T-cell (primary cell): Measurements from ENCODE around the gene INPP4B. TPM values are rescaled to one million over a fixed set of nuclear protein-coding genes. Genes with fewer than 3 reads are reported as not detected.
A peak's percentile ranks its signal among the peaks of the same experiment; 100 is the strongest.

Experiments
- ATAC-seq, 4 experiments: fragments of 200-7000 bp in 3 of 4; fragments of 150-1000 bp in 1 of 4; cut with Tn5 transposase; replicated peaks in 1 of 4; 1 replicate in 3 of 4; 2 replicates in 1 of 4; pipeline ENCODE4 v1.10.0; 2021; ENCODE audit warnings: moderate library complexity in 3 of 4, mild to moderate bottlenecking in 2 of 4, moderate number of reproducible peaks in 1 of 4
- CTCF ChIA-PET, 2 donors: fragments of 300-600 bp; sonication (Branson Sonifier 250); formaldehyde crosslinking; loops; one replicate each; lab custom pipeline; 2022; ENCODE audit warnings: antibody characterized with exemption in 2 of 2; lab: Charles Lee
- POLR2A ChIA-PET, 2 donors: fragments of 300-600 bp; sonication (Branson Sonifier 250); formaldehyde crosslinking; loops; one replicate each; lab custom pipeline; 2022; ENCODE audit warnings: antibody characterized with exemption in 2 of 2; lab: Charles Lee
- DNase-seq, 35 experiments: peaks; one replicate each; pipeline versions ENCODE4 v3.0.0 to v3.0.0-alpha.2; 2013 to 2023
- H3K27ac ChIP-seq: one replicate; pipeline ENCODE4 v1.5.1; 2013; ENCODE audit warnings: low read length
- H3K27me3 ChIP-seq, 2 experiments: replicated peaks in 1 of 2; 1 replicate in 1 of 2; 2 replicates in 1 of 2; pipeline versions ENCODE4 v1.6.1 to v1.7.0; 2013; ENCODE audit warnings: low read length in 1 of 2, mixed read lengths in 1 of 2; ENCODE audit not compliant: control insufficient read depth in 2 of 2, insufficient read depth in 2 of 2; ENCODE audit errors: extremely low read depth in 1 of 2
- H3K36me3 ChIP-seq, 2 donors: 1 replicate in 1 of 2; 2 replicates in 1 of 2; pipeline versions ENCODE4 v1.6.1 to v1.7.0; 2013; ENCODE audit warnings: low read length in 1 of 2; ENCODE audit not compliant: control insufficient read depth in 2 of 2, insufficient read depth in 1 of 2; ENCODE audit errors: extremely low read depth in 1 of 2
- H3K4me1 ChIP-seq, 2 experiments: 1 replicate in 1 of 2; 2 replicates in 1 of 2; pipeline versions ENCODE4 v1.6.1 to v1.7.0; 2013; ENCODE audit warnings: low read length in 2 of 2, mixed read lengths in 1 of 2; ENCODE audit not compliant: insufficient read depth in 2 of 2, control insufficient read depth in 1 of 2; ENCODE audit errors: extremely low read depth in 1 of 2
- H3K4me3 ChIP-seq, 2 donors: 1 replicate in 1 of 2; 2 replicates in 1 of 2; pipeline versions ENCODE4 v1.5.1 to v1.7.0; 2013; ENCODE audit warnings: mild to moderate bottlenecking in 2 of 2, low read length in 1 of 2, moderate library complexity in 1 of 2; ENCODE audit not compliant: control insufficient read depth in 1 of 2; ENCODE audit errors: extremely low read depth in 1 of 2
- H3K9me3 ChIP-seq: 2 replicates; pipeline ENCODE4 v1.7.0; 2013
- H3K27ac Mint-ChIP-seq, 2 donors: one replicate each; pipeline ENCODE4 v1.8.0; 2020 to 2021; ENCODE audit warnings: mild to moderate bottlenecking in 2 of 2, mixed read lengths in 2 of 2
- H3K27me3 Mint-ChIP-seq, 2 donors: one replicate each; pipeline ENCODE4 v1.8.0; 2021 to 2022; ENCODE audit warnings: mixed read lengths in 2 of 2
- H3K36me3 Mint-ChIP-seq: one replicate; pipeline ENCODE4 v1.8.0; 2021; ENCODE audit warnings: mixed read lengths
- H3K4me1 Mint-ChIP-seq, 3 donors: one replicate each; pipeline ENCODE4 v1.8.0; 2020 to 2022; ENCODE audit warnings: mixed read lengths in 3 of 3, mild to moderate bottlenecking in 1 of 3
- H3K4me3 Mint-ChIP-seq, 3 donors: one replicate each; pipeline ENCODE4 v1.8.0; 2020 to 2022; ENCODE audit warnings: mild to moderate bottlenecking in 3 of 3, mixed read lengths in 3 of 3, moderate library complexity in 3 of 3
- H3K9me3 Mint-ChIP-seq, 3 donors: one replicate each; pipeline ENCODE4 v1.8.0; 2020 to 2022; ENCODE audit warnings: mixed read lengths in 3 of 3
- WGBS: methylation state at CpG from one replicate; pipeline ENCODE4 v1.1.5; 2013; ENCODE audit warnings: missing lambda C conversion rate; ENCODE audit not compliant: insufficient coverage; 5-methylcytosine and 5-hydroxymethylcytosine counted together
- total RNA-seq, 35 experiments: library from RNA in 6 of 35; stranded (reverse) in 6 of 35; fragments of 120-200 nt in 1 of 35; gene quantifications; one replicate each; pipeline versions ENCODE4 v1.2.1 to v1.2.4 and lab custom pipeline; 2013 to 2026

Gene INPP4B
- total RNA-seq, 5 donors from 2014 or later (not counting 1 experiment from before 2014, with no cell fraction given) = 47.4 to 99.7 (median 71.3) TPM

- Histone ChIP-seq H3K4me3 (no peak overlapping the region), H3K4me1 (peaks cover 0 to 10% of the 10 kb centered on the region in 2 experiments), H3K36me3 (no peaks in the 10 kb centered on the region), H3K27ac (no peak overlapping the region), H3K27me3 (peaks cover 0 to 2% of the 10 kb centered on the region in 2 experiments), H3K9me3 (no peaks in the 10 kb centered on the region)
- POLR2A ChIA-PET = interaction anchor here in 1 of 2 donors (0.8 kb wide), 1 partner anchor 28 kb away, joined by 3 read pairs; no protein-coding TSS in a partner anchor
- no peak overlapping the region for H3K4me3 Mint-ChIP-seq
- 100% methylated on average over 1 of the region's 2 CpGs for WGBS
- peak overlapping the region in 1 of 2 donors; percentile 70 for H3K27ac Mint-ChIP-seq
- peaks cover 12% of the 10 kb centered on the region for H3K36me3 Mint-ChIP-seq
- no peaks in the 10 kb centered on the region for H3K27me3 Mint-ChIP-seq
- CTCF ChIA-PET = interaction anchor here in 1 of 2 donors (0.8 to 1.3 kb wide), 2 partner anchors 80 to 152 kb away, joined by 3 to 6 read pairs; no protein-coding TSS in a partner anchor
- peaks cover 24 to 33% (median 32%) of the 10 kb centered on the region in 3 donors for H3K4me1 Mint-ChIP-seq
- peaks cover 0 to 4% (median 0%) of the 10 kb centered on the region in 3 donors for H3K9me3 Mint-ChIP-seq
- DNase-seq (peak in 1 of 35 experiments; percentile 41), ATAC-seq (peak; percentile 46 to 84 (median 52))
Observed at GRCh38 chr4:142434519-142435224, 411.4 kb downstream of the INPP4B start.

DNA sequence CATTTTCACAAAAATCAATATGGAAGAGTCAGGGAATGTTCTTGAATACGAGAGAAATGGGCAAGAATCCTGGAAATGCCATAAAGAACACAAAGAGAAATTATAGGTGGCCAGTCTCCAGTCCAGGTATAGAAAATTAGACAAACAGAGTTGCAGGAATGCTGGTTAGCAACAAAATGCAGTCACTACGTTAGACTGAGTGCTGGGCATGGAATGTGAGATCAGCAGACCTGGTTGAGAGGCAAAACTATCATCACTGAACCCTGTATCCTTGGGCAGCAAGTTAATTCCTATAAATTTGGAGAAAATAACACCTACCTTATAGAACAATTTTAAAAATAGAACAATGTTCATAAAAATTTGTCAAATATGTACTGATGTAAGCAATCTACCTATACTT, 417.4 kb downstream of the INPP4B start:
- H3K4me1 ChIP-seq = no peaks in the 10 kb centered on the region
- ChIA-PET CTCF (interaction anchor here in 1 of 2 donors (1.2 to 1.8 kb wide), 2 partner anchors 8 to 139 kb away, joined by 3 to 4 read pairs; no protein-coding TSS in a partner anchor), POLR2A (no interaction called here)

GRCh38 chr4:142427456-142427855, 418.6 kb downstream of the INPP4B start:
- no peaks in the 10 kb centered on the region for H3K27me3 ChIP-seq
- Mint-ChIP-seq H3K4me1 (peaks cover 2 to 13% (median 6%) of the 10 kb centered on the region in 3 donors), H3K36me3 (no peaks in the 10 kb centered on the region), H3K27ac (no peak overlapping the region), H3K9me3 (no peaks in the 10 kb centered on the region), H3K4me3 (no peak overlapping the region), H3K27me3 (no peaks in the 10 kb centered on the region)
- ChIA-PET POLR2A (no interaction called here), CTCF (interaction anchor here in 1 of 2 donors (1.8 kb wide), 1 partner anchor 140 kb away, joined by 4 read pairs; no protein-coding TSS in a partner anchor)
- no peak for DNase-seq
- H3K4me3 ChIP-seq = no peak overlapping the region
- WGBS = no CpG with 5 or more reads among the region's 1 CpG
- H3K4me1 ChIP-seq = no peaks in the 10 kb centered on the region
- H3K27ac ChIP-seq = no peak overlapping the region
- H3K9me3 ChIP-seq = no peaks in the 10 kb centered on the region
- no peak for ATAC-seq
- H3K36me3 ChIP-seq = no peaks in the 10 kb centered on the region

More for the DNA sequence above, 417.4 kb downstream of the INPP4B start:
- DNase-seq (no peak), ATAC-seq (no peak)
- H3K9me3 ChIP-seq = no peaks in the 10 kb centered on the region
- no peaks in the 10 kb centered on the region for H3K36me3 ChIP-seq
- no peaks in the 10 kb centered on the region for H3K9me3 Mint-ChIP-seq
- H3K4me1 Mint-ChIP-seq = peaks cover 9 to 20% (median 15%) of the 10 kb centered on the region in 3 donors
- no peaks in the 10 kb centered on the region for H3K27me3 ChIP-seq
- 100% methylated on average over 1 of the region's 2 CpGs for WGBS
- no peak overlapping the region for H3K4me3 ChIP-seq
- no peak overlapping the region for H3K27ac Mint-ChIP-seq
- H3K27ac ChIP-seq = no peak overlapping the region
- H3K4me3 Mint-ChIP-seq = no peak overlapping the region
- H3K27me3 Mint-ChIP-seq = no peaks in the 10 kb centered on the region
- H3K36me3 Mint-ChIP-seq = no peaks in the 10 kb centered on the region

DNA sequence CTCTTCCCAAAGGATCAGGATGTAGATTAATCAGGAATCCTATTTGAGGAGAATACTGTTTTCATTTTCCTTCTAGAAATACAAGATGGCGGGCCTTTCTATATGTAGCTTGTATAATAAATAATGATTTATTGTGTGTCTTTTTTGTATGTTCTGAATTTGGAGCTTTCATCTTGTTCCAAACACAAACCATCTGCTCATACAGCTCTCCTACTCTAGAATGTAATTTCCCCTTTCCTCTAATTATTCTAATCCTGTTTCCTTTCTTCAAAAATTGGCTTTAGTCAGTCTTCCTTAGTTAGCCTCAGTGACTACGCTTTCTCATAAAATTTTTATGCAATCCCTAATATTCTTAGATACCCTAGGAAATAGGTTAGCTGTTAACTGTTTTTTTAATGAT, 422.2 kb downstream of the INPP4B start:
- no peaks in the 10 kb centered on the region for H3K27me3 ChIP-seq
- POLR2A ChIA-PET = interaction anchor here (0.5 to 0.6 kb wide), 2 partner anchors 144 to 165 kb away, joined by 3 read pairs; no protein-coding TSS in a partner anchor
- no peaks in the 10 kb centered on the region for H3K36me3 Mint-ChIP-seq
- no peaks in the 10 kb centered on the region for H3K36me3 ChIP-seq
- ATAC-seq (no peak), DNase-seq (no peak)
- H3K27ac ChIP-seq = no peak overlapping the region
- H3K4me3 Mint-ChIP-seq = no peak overlapping the region
- CTCF ChIA-PET = interaction anchor here in 1 of 2 donors (1.0 kb wide), 1 partner anchor 17 kb away, joined by 3 read pairs; no protein-coding TSS in a partner anchor
- H3K27ac Mint-ChIP-seq = no peak overlapping the region
- no peaks in the 10 kb centered on the region for H3K9me3 Mint-ChIP-seq
- peaks cover 2 to 6% (median 3%) of the 10 kb centered on the region in 3 donors for H3K4me1 Mint-ChIP-seq
- H3K9me3 ChIP-seq = no peaks in the 10 kb centered on the region
- H3K4me1 ChIP-seq = no peaks in the 10 kb centered on the region
- whole genome bisulfite sequencing = no CpG with 5 or more reads among the region's 2 CpGs
- no peak overlapping the region for H3K4me3 ChIP-seq
- no peaks in the 10 kb centered on the region for H3K27me3 Mint-ChIP-seq

DNA sequence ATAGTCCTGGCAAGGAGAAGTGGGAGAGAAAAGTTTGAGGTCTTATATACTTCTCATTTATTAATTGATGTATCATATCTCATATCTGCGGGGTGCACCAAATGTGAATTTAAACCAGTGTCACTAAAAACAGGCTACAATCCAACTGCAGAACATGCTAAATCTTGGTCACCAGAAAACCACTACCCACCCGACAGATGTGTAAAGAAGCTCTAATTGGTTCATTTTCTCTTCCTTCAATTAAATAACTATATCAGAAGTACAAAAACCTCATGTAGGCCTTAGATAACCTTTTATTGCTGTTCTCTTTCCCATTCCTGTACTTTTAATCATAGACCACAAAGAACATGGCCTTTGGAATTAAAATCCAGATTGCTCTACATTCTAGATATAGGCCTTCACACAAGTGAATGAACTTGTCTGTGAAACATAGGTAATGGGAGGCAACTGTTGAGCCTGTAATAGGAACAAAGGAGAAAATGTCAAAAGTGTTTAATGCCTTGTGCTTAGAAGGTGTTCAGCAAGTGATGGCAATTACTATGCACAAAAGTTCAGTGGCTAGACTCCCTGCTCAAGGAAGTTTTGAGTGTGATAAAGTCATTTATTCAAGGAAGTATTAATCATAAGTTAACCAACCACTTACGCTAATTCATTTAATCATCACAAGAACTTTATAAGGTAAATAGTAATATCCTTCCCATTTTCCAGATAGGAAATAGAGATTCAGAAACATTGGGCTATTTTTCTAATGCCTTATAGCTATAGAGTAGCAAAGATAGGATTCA, 425.6 kb downstream of the INPP4B start:
- Histone ChIP-seq H3K4me1 (peaks cover 9 to 12% of the 10 kb centered on the region in 2 experiments), H3K9me3 (no peaks in the 10 kb centered on the region), H3K27me3 (no peaks in the 10 kb centered on the region), H3K4me3 (no peak overlapping the region), H3K27ac (no peak overlapping the region), H3K36me3 (no peaks in the 10 kb centered on the region)
- WGBS = 80% methylated on average over 1 of the region's 3 CpGs
- Mint-ChIP-seq H3K4me1 (peaks cover 23 to 28% (median 26%) of the 10 kb centered on the region in 3 donors), H3K36me3 (no peaks in the 10 kb centered on the region), H3K4me3 (no peak overlapping the region), H3K9me3 (no peaks in the 10 kb centered on the region), H3K27ac (no peak overlapping the region), H3K27me3 (no peaks in the 10 kb centered on the region)
- ChIA-PET POLR2A (interaction anchor here in 1 of 2 donors (1.0 kb wide), 1 partner anchor 15 kb away, joined by 3 read pairs; no protein-coding TSS in a partner anchor), CTCF (interaction anchor here in 1 of 2 donors (0.6 kb wide), 3 partner anchors 125 to 275 kb away, joined by 3 to 4 read pairs (median 3); no protein-coding TSS in a partner anchor)
- ATAC-seq (no peak), DNase-seq (no peak)

GRCh38 chr4:142419712-142420111, 426.4 kb downstream of the INPP4B start:
- Mint-ChIP-seq H3K36me3 (no peaks in the 10 kb centered on the region), H3K27me3 (no peaks in the 10 kb centered on the region), H3K9me3 (no peaks in the 10 kb centered on the region), H3K4me1 (peaks cover 29 to 32% (median 31%) of the 10 kb centered on the region in 3 donors), H3K4me3 (no peak overlapping the region), H3K27ac (peak overlapping the region; percentile 34 to 77)
- no peaks in the 10 kb centered on the region for H3K36me3 ChIP-seq
- peaks cover 9 to 12% of the 10 kb centered on the region in 2 experiments for H3K4me1 ChIP-seq
- no peak overlapping the region for H3K4me3 ChIP-seq
- CTCF ChIA-PET = no interaction called here
- H3K27ac ChIP-seq = no peak overlapping the region
- ATAC-seq (no peak), DNase-seq (no peak)
- no peaks in the 10 kb centered on the region for H3K27me3 ChIP-seq
- POLR2A ChIA-PET = no interaction called here
- WGBS = no CpG with 5 or more reads among the region's 1 CpG
- H3K9me3 ChIP-seq = no peaks in the 10 kb centered on the region
